Fibroblast of pulmonary artery (primary cell): ENCODE results near the gene RASGEF1C.

Source experiments
- DNase-seq: peaks from one replicate; pipeline ENCODE4 v3.0.0-alpha.2; 2010; ENCODE audit warnings: low read depth
- H3K4me3 ChIP-seq: replicated peaks from 2 replicates; pipeline ENCODE4 v1.5.1; 2011; ENCODE audit warnings: low read depth, mild to moderate bottlenecking, control low read depth, low read length, moderate library complexity
- CTCF ChIP-seq: IDR thresholded peaks from 2 replicates; pipeline ENCODE4 v1.5.1; 2011; ENCODE audit warnings: mild to moderate bottlenecking, control low read depth, low read length, inconsistent platforms; ENCODE audit errors: missing control alignments

Gene RASGEF1C

GRCh38 chr5:180098526-180098925 lies 110.5 kb downstream of the RASGEF1C start:
- TF ChIP-seq CTCF: no peak
- H3K4me3 ChIP-seq: no peak overlapping the region
- DNase-seq: no peak

GRCh38 chr5:180097926-180098325 lies 111.1 kb downstream of the RASGEF1C start:
- no peak for DNase-seq
- H3K4me3 ChIP-seq: no peak overlapping the region
- no peak for TF ChIP-seq CTCF

DNA sequence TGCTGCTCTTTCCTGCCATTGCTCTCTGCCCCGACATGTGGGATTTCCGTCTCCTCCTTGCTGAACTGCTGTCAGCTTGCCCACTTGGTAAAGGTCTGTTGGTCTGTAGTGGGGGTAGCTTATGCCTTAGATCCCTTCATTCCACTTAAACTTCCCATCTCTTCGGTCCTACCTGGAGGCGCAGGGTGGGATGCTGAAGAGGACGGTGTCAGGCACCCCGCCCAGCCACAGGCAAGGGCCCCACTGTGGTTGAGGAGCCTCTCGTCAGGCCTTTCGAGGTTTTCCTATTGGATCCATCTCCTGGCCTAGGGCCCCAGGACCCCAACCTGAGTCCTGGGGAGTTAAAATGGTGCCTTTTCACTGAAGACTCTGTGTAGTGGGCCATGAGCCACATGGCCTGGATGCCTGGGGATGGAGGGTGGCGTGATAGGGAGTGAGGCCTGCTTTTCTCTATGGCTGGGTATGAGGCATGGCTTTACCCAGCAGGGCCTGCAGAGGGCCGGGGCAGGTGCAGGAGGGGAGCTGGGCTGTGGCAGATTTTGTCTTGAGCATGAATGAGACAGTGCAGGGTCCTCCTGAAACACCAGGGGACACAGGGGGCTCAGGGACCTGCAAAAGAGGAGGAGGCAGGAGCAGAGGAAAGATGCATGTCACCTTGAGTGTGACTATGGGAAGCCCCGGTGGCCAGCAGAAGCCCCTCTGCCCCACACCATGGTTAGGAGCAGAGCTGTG lies 111.7 kb downstream of the RASGEF1C start:
- no peak for DNase-seq
- TF ChIP-seq CTCF: no peak
- no peak overlapping the region for H3K4me3 ChIP-seq

- no peak for TF ChIP-seq CTCF
- DNase-seq: no peak
- H3K4me3 ChIP-seq: no peak overlapping the region
These were observed 112.4 kb downstream of the RASGEF1C start for GRCh38 chr5:180096616-180097015.

- no peak for TF ChIP-seq CTCF
- peak; percentile 16 for DNase-seq
These were observed 113.5 kb downstream of the RASGEF1C start for GRCh38 chr5:180095545-180095944.

GRCh38 chr5:180093651-180094382 lies 115.2 kb downstream of the RASGEF1C start:
- H3K4me3 ChIP-seq: no peak overlapping the region
- TF ChIP-seq CTCF: no peak
- DNase-seq: no peak

More at GRCh38 chr5:180095545-180095944, 113.5 kb downstream of the RASGEF1C start:
- H3K4me3 ChIP-seq: no peak overlapping the region
